ENCODE measurements around the gene MTHFS. TPM values are rescaled to one million over a fixed set of nuclear protein-coding genes. Genes with fewer than 3 reads are reported as not detected.

The MTHFS gene
- total and polyA plus RNA-seq, 4 experiments from 2014 or later: 21.3 to 136 (median 44.2) TPM

DNA sequence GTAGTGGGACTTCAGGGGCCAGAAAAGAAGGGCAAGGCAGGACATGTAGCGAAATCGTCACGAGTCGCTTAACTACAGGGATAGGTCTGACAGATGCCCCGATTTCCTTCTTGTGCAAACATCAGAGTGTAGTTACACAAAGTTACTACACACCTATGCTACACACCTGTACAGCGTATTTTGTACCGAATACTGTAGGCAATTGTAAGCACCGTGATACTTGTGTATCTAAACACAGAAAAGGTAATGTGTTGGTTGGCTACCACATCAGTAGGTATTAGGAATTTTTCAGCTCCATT, 515 bp upstream of the MTHFS start:
- peaks cover 8 to 18% of the 10 kb centered on the region in 2 donors for H3K36me3 Mint-ChIP-seq
- Histone ChIP-seq H3K4me1 (ENCODE audit: insufficient read depth, low read length) (peaks cover 32% of the 10 kb centered on the region), H3K4me3 (ENCODE audit: low read length in 2 of 2) (peak overlapping the region; percentile 74 to 84), H3K36me3 (ENCODE audit: insufficient read depth, low read length) (no peaks in the 10 kb centered on the region), H3K27ac (ENCODE audit: low read depth, low read length) (peak overlapping the region; percentile 88), H3K27me3 (ENCODE audit: insufficient read depth, low read length) (no peaks in the 10 kb centered on the region), H3K9me3 (ENCODE audit: control insufficient read depth in 1 of 2, low read length in 2 of 2) (no peaks in the 10 kb centered on the region)
- H3K27me3 Mint-ChIP-seq: no peaks in the 10 kb centered on the region
- CTCF ChIA-PET (ENCODE audit: partially characterized antibody): interaction anchor here (0.5 to 5.0 kb wide), 7 partner anchors 13 to 513 kb away, joined by 3 to 42 read pairs (median 6); no protein-coding TSS in a partner anchor
- H3K9me3 Mint-ChIP-seq: peaks cover 0 to 4% (median 0%) of the 10 kb centered on the region in 8 donors
- H3K4me1 Mint-ChIP-seq: peaks cover 28 to 40% (median 35%) of the 10 kb centered on the region in 4 donors
- H3K27ac Mint-ChIP-seq: peak overlapping the region; percentile 94 to 98 (median 97)
- H3K4me3 Mint-ChIP-seq: peak overlapping the region; percentile 86 to 97 (median 92)
- intact Hi-C loops (cut with micrococcal nuclease): loop anchor here (1.0 to 5.0 kb wide), 4 partner anchors 26 to 175 kb away; partner anchors contain the start of gene BCL2A1
- DNase-seq: no peak
- POLR2A ChIA-PET (ENCODE audit: partially characterized antibody): interaction anchor here (0.6 to 5.5 kb wide), 11 partner anchors 10 to 260 kb away, joined by 3 to 153 read pairs (median 3); partner anchors contain the start of gene BCL2A1

DNA sequence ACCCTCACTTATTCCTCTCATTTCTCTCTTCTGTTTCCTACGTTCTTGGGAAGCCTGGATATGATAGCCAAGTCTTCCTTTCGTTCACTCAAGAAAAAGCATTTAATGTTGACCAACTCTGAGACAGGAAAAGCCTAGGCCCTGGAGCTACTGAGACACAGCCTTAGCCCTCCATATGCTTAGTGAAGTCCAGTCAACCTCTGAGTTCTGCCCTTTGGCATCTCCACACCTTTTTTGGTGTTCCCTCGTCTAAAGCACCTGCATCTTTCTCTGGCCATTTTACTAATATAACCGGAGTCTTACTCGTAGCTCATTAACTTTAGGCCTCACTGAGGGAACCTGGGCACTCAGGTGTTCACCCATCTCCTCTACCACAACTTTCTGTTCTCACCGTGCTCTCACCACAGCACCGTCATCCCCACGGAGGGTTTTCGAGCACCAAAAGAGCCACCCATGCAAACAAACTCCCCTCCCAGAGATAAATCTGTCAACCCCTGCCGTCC, 632 bp downstream of the MTHFS start:
- Histone ChIP-seq H3K4me3 (ENCODE audit: low read length in 2 of 2) (peak overlapping the region; percentile 74 to 84), H3K4me1 (ENCODE audit: insufficient read depth, low read length) (peaks cover 32% of the 10 kb centered on the region), H3K9me3 (ENCODE audit: control insufficient read depth in 1 of 2, low read length in 2 of 2) (no peaks in the 10 kb centered on the region), H3K36me3 (ENCODE audit: insufficient read depth, low read length) (no peaks in the 10 kb centered on the region), H3K27ac (ENCODE audit: low read depth, low read length) (peak overlapping the region; percentile 88), H3K27me3 (ENCODE audit: insufficient read depth, low read length) (no peaks in the 10 kb centered on the region)
- no peak for DNase-seq
- Mint-ChIP-seq H3K36me3 (peaks cover 15 to 25% of the 10 kb centered on the region in 2 donors), H3K4me1 (peaks cover 30 to 49% (median 39%) of the 10 kb centered on the region in 4 donors), H3K4me3 (peak overlapping the region; percentile 96 to 100 (median 100)), H3K9me3 (peaks cover 0 to 4% (median 0%) of the 10 kb centered on the region in 8 donors), H3K27me3 (no peaks in the 10 kb centered on the region), H3K27ac (peak overlapping the region; percentile 97 to 100 (median 99))
- intact Hi-C loops (cut with micrococcal nuclease): loop anchor here (5.0 kb wide), 1 partner anchor 176 kb away; no protein-coding TSS in a partner anchor
- POLR2A ChIA-PET (ENCODE audit: partially characterized antibody): interaction anchor here (0.6 to 5.5 kb wide), 19 partner anchors 9 to 256 kb away, joined by 3 to 153 read pairs (median 4); partner anchors contain the start of genes BCL2A1, FAH and ZFAND6
- CTCF ChIA-PET (ENCODE audit: partially characterized antibody): interaction anchor here (0.6 to 5.0 kb wide), 11 partner anchors 9 to 164 kb away, joined by 3 to 42 read pairs (median 5); partner anchors contain the start of gene ZFAND6

DNA sequence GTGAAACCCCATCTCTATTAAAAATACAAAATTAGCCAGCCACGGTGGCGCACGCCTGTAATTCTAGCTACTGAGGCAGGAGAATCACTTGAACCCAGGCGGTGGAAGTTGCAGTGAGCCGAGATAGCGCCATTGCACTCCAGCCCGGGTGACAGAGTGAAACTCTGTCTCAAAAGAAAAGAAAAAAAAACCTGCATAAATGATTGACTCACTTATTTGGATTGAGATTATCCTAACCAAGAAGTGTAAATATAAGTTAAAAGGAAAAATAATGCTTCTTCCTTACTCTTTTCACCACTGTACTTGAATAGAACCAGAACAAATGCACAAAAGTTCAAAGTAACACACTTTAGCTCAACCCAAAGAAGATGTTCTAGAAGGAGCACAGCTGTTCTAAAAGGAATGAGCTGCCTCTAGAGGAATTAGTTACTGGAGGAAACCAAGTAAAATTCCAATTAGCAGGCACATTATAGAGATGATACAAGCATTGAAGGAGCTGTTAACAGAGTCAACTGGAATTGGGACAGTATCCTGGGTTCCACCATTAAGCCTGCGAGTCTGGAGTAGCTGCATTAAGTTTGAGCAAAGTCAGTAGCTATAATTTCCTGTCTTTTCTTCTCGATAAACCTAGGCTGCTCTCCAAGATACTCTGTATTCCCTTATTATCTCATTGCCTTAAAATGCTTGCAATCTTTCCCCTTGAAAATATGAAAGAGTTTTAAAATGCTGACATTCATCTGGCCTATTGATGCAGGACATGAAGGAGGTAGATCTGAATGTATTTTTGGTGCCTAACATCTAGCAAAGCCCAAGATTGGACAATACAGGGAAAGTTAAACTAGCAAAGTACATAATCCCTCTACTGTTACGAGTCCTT, 9.5 kb downstream of the MTHFS start:
- Mint-ChIP-seq H3K4me1 (peaks cover 22 to 49% (median 44%) of the 10 kb centered on the region in 4 donors), H3K27me3 (no peaks in the 10 kb centered on the region), H3K9me3 (no peaks in the 10 kb centered on the region), H3K4me3 (no peak overlapping the region), H3K27ac (peak overlapping the region in 1 of 7 donors; percentile 38), H3K36me3 (peaks cover 78 to 82% of the 10 kb centered on the region in 2 donors)
- H3K27ac ChIP-seq (ENCODE audit: low read depth, low read length): no peak overlapping the region
- CTCF ChIA-PET (ENCODE audit: partially characterized antibody): interaction anchor here (0.7 to 1.7 kb wide), 5 partner anchors 9 to 106 kb away, joined by 3 to 5 read pairs (median 3); no protein-coding TSS in a partner anchor
- POLR2A ChIA-PET (ENCODE audit: partially characterized antibody): interaction anchor here (0.9 to 1.7 kb wide), 4 partner anchors 9 to 36 kb away, joined by 3 to 7 read pairs (median 4); partner anchors contain the start of gene MTHFS
- peaks cover 5% of the 10 kb centered on the region for H3K4me1 ChIP-seq (ENCODE audit: insufficient read depth, low read length)
- peaks cover 44% of the 10 kb centered on the region for H3K36me3 ChIP-seq (ENCODE audit: insufficient read depth, low read length)
- intact Hi-C loops (cut with micrococcal nuclease): no loop called here
- no peak overlapping the region for H3K4me3 ChIP-seq (ENCODE audit: low read length in 2 of 2)
- H3K27me3 ChIP-seq (ENCODE audit: insufficient read depth, low read length): no peaks in the 10 kb centered on the region
- DNase-seq: no peak
- no peaks in the 10 kb centered on the region for H3K9me3 ChIP-seq (ENCODE audit: control insufficient read depth in 1 of 2, low read length in 2 of 2)

DNA sequence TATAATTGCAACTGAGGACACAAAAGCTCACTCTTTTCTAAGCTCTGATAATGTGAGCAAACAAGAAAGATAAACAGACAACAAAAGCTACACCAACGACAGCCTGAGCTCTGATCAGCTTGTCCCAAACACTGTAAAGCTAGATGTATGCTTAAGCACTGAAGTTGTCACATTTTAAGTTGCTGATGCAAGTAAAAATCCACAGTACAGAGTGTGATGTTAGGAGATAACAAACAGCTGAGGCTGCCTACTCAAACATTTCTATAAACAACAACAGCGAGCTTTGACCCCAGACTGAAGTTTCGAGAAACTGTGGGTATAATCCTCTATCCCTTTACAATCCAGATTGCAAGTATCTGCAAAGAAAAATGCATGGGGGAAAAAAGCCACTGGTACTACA, 10.7 kb downstream of the MTHFS start:
- Histone ChIP-seq H3K27me3 (ENCODE audit: insufficient read depth, low read length) (no peaks in the 10 kb centered on the region), H3K27ac (ENCODE audit: low read depth, low read length) (no peak overlapping the region), H3K4me3 (ENCODE audit: low read length in 2 of 2) (no peak overlapping the region), H3K36me3 (ENCODE audit: insufficient read depth, low read length) (peaks cover 45% of the 10 kb centered on the region), H3K4me1 (ENCODE audit: insufficient read depth, low read length) (peaks cover 5% of the 10 kb centered on the region), H3K9me3 (ENCODE audit: control insufficient read depth in 1 of 2, low read length in 2 of 2) (no peaks in the 10 kb centered on the region)
- Mint-ChIP-seq H3K4me3 (no peak overlapping the region), H3K9me3 (peaks cover 0 to 2% (median 0%) of the 10 kb centered on the region in 8 donors), H3K36me3 (peaks cover 82 to 86% of the 10 kb centered on the region in 2 donors), H3K4me1 (peaks cover 24 to 45% (median 41%) of the 10 kb centered on the region in 4 donors), H3K27me3 (no peaks in the 10 kb centered on the region), H3K27ac (no peak overlapping the region)
- DNase-seq: no peak
- POLR2A ChIA-PET (ENCODE audit: partially characterized antibody): interaction anchor here (0.9 to 1.4 kb wide), 2 partner anchors 10 to 36 kb away, joined by 3 to 7 read pairs; partner anchors contain the start of gene MTHFS
- CTCF ChIA-PET (ENCODE audit: partially characterized antibody): interaction anchor here (1.3 to 1.7 kb wide), 3 partner anchors 10 to 505 kb away, joined by 3 to 8 read pairs (median 5); no protein-coding TSS in a partner anchor
- intact Hi-C loops (cut with micrococcal nuclease): no loop called here

DNA sequence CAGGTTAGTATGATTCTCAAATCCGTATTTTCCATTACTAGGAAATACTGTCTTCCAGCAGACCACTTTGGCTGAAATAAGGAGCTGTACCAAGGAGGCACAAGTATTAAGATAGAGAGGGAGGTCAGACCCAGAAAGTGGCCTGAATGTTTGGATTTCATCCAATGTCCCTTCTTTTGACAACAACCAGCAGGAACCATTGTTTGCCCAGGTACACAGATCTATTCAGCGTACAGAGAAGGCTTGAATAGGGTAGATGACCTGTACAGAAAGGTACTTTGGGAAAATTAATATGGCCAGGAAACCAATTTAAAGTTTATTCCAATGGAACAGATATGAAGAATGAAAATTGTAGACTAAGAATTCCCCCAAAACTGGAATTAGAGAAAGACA, 12.6 kb downstream of the MTHFS start:
- CTCF ChIA-PET (ENCODE audit: partially characterized antibody): no interaction called here
- Mint-ChIP-seq H3K4me1 (peaks cover 19 to 34% (median 32%) of the 10 kb centered on the region in 4 donors), H3K27me3 (no peaks in the 10 kb centered on the region), H3K4me3 (no peak overlapping the region), H3K27ac (peak overlapping the region in 1 of 7 donors; percentile 37), H3K36me3 (peaks cover 90 to 94% of the 10 kb centered on the region in 2 donors), H3K9me3 (peaks cover 0 to 14% (median 11%) of the 10 kb centered on the region in 8 donors)
- peaks cover 5% of the 10 kb centered on the region for H3K4me1 ChIP-seq (ENCODE audit: insufficient read depth, low read length)
- H3K36me3 ChIP-seq (ENCODE audit: insufficient read depth, low read length): peaks cover 44% of the 10 kb centered on the region
- H3K9me3 ChIP-seq (ENCODE audit: control insufficient read depth in 1 of 2, low read length in 2 of 2): no peaks in the 10 kb centered on the region
- no peak overlapping the region for H3K4me3 ChIP-seq (ENCODE audit: low read length in 2 of 2)
- no peaks in the 10 kb centered on the region for H3K27me3 ChIP-seq (ENCODE audit: insufficient read depth, low read length)
- no peak overlapping the region for H3K27ac ChIP-seq (ENCODE audit: low read depth, low read length)
- POLR2A ChIA-PET (ENCODE audit: partially characterized antibody): no interaction called here
- intact Hi-C loops (cut with micrococcal nuclease): no loop called here
- DNase-seq: no peak

DNA sequence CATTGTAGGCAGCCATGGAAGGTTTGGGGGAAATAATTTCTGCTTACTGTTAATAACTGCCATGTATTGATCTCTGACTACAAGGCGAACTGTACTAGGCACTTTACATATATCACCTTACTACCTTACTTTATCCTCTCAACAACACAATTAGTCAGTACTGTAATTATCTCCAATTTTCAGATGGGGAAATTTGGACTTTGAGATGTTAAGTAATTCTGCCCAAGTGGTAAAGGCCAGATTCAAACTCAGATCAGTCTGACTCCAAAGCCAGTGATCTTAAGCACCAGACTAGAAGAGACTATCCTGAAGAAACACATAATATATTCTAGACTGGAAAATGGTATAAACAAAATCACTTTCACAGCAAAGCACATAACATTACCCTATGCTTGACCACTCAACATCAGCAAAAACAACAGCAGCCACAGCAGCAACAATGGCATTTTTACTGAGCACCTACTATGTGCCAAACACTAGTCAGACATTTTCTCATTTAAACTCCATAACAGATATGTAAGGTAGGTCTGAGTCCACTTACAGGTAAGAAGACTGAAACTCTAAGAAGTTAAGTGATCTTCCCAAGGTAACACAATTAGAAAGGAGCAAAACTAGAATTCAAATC, 13.1 kb downstream of the MTHFS start:
- peaks cover 39% of the 10 kb centered on the region for H3K36me3 ChIP-seq (ENCODE audit: insufficient read depth, low read length)
- peaks cover 0 to under 1% of the 10 kb centered on the region in 2 donors for H3K9me3 ChIP-seq (ENCODE audit: control insufficient read depth in 1 of 2, low read length in 2 of 2)
- peaks cover 19 to 34% (median 31%) of the 10 kb centered on the region in 4 donors for H3K4me1 Mint-ChIP-seq
- H3K36me3 Mint-ChIP-seq: peaks cover 90 to 92% of the 10 kb centered on the region in 2 donors
- ChIA-PET POLR2A (ENCODE audit: partially characterized antibody) (no interaction called here), CTCF (ENCODE audit: partially characterized antibody) (no interaction called here)
- intact Hi-C loops (cut with micrococcal nuclease): no loop called here
- H3K27ac ChIP-seq (ENCODE audit: low read depth, low read length): no peak overlapping the region
- H3K4me1 ChIP-seq (ENCODE audit: insufficient read depth, low read length): peaks cover 5% of the 10 kb centered on the region
- peak overlapping the region in 2 of 7 donors; percentile 37 for H3K27ac Mint-ChIP-seq
- H3K27me3 ChIP-seq (ENCODE audit: insufficient read depth, low read length): no peaks in the 10 kb centered on the region
- DNase-seq: no peak
- H3K4me3 Mint-ChIP-seq: no peak overlapping the region
- no peak overlapping the region for H3K4me3 ChIP-seq (ENCODE audit: low read length in 2 of 2)
- peaks cover 0 to 19% (median 14%) of the 10 kb centered on the region in 8 donors for H3K9me3 Mint-ChIP-seq
- H3K27me3 Mint-ChIP-seq: no peaks in the 10 kb centered on the region
